GM19328 (cell line): ENCODE measurements around the gene PODXL2.

ENCODE experiments used
- ATAC-seq: cut with Tn5 transposase; IDR thresholded peaks from one replicate; pipeline ENCODE4 v1.9.1; 2021; ENCODE audit warnings: mild to moderate bottlenecking, moderate library complexity; ENCODE audit not compliant: unreplicated experiment

PODXL2 gene

GRCh38 chr3:127706312-127706711, 77.3 kb downstream of the PODXL2 start:
- ATAC-seq, result no peak

GRCh38 chr3:127706785-127707351, 77.9 kb downstream of the PODXL2 start:
- no peak for ATAC-seq

GRCh38 chr3:127707851-127708411, 78.9 kb downstream of the PODXL2 start:
- no peak for ATAC-seq

- no peak for ATAC-seq
Measured at GRCh38 chr3:127708837-127709236, 79.9 kb downstream of the PODXL2 start.

- ATAC-seq, result no peak
Measured at GRCh38 chr3:127709320-127710060, 80.5 kb downstream of the PODXL2 start.

GRCh38 chr3:127710155-127710941, 81.4 kb downstream of the PODXL2 start:
- no peak for ATAC-seq

- no peak for ATAC-seq
Measured at GRCh38 chr3:127711021-127711695, 82.2 kb downstream of the PODXL2 start.

GRCh38 chr3:127711896-127712295, 82.9 kb downstream of the PODXL2 start:
- ATAC-seq, result no peak

- no peak for ATAC-seq
Measured at GRCh38 chr3:127712461-127712860, 83.5 kb downstream of the PODXL2 start.

GRCh38 chr3:127712881-127713771, 84.1 kb downstream of the PODXL2 start:
- no peak for ATAC-seq

GRCh38 chr3:127714125-127714571, 85.2 kb downstream of the PODXL2 start:
- no peak for ATAC-seq

GRCh38 chr3:127714866-127715265, 85.9 kb downstream of the PODXL2 start:
- ATAC-seq, result no peak

GRCh38 chr3:127715532-127715931, 86.5 kb downstream of the PODXL2 start:
- ATAC-seq, result no peak

GRCh38 chr3:127716384-127716783, 87.4 kb downstream of the PODXL2 start:
- no peak for ATAC-seq

GRCh38 chr3:127717357-127718244, 88.6 kb downstream of the PODXL2 start:
- ATAC-seq, result no peak

GRCh38 chr3:127718245-127718915, 89.4 kb downstream of the PODXL2 start:
- no peak for ATAC-seq

GRCh38 chr3:127718916-127719290, 89.9 kb downstream of the PODXL2 start:
- ATAC-seq, result no peak

GRCh38 chr3:127719369-127719768, 90.4 kb downstream of the PODXL2 start:
- ATAC-seq, result no peak
